WTC11 (cell line): ENCODE data around the gene USH2A. TPM values are rescaled to one million over a fixed set of nuclear protein-coding genes. Genes with fewer than 3 reads are reported as not detected.

Experiments used
- ATAC-seq: fragments of 200-7000 bp; cut with Tn5 transposase; 2 replicates; pipeline ENCODE4 v1.10.0; 2021; ENCODE audit warnings: mild to moderate bottlenecking, moderate library complexity
- CTCF ChIA-PET: fragments of 300-600 bp; sonication (Branson Sonifier 250); formaldehyde crosslinking; loops from one replicate; lab custom pipeline; 2021; ENCODE audit warnings: antibody characterized with exemption; lab: Charles Lee
- POLR2A ChIA-PET: fragments of 350-600 bp; sonication (Branson Sonifier 250); formaldehyde crosslinking; loops from one replicate; lab custom pipeline; 2021; ENCODE audit warnings: antibody characterized with exemption; lab: Charles Lee
- DNase-seq: peaks from one replicate; pipeline ENCODE4 v3.0.0; 2021; ENCODE audit warnings: low spot score
- H3K27ac Mint-ChIP-seq: 2 replicates; pipeline ENCODE4 v1.8.0; 2021; ENCODE audit warnings: mixed read lengths
- H3K27me3 Mint-ChIP-seq: 2 replicates; pipeline ENCODE4 v1.8.0; 2021; ENCODE audit warnings: low read depth, mild to moderate bottlenecking, moderate library complexity, mixed read lengths
- H3K36me3 Mint-ChIP-seq: 2 replicates; pipeline ENCODE4 v1.8.0; 2021; ENCODE audit warnings: mixed read lengths
- H3K4me1 Mint-ChIP-seq: 2 replicates; pipeline ENCODE4 v1.8.0; 2022; ENCODE audit warnings: mixed read lengths
- H3K4me3 Mint-ChIP-seq: 2 replicates; pipeline ENCODE4 v1.8.0; 2021; ENCODE audit warnings: mild to moderate bottlenecking, moderate library complexity, mixed read lengths
- H3K9me3 Mint-ChIP-seq: 2 replicates; pipeline ENCODE4 v1.8.0; 2021; ENCODE audit warnings: mixed read lengths
- ATF2 ChIP-seq: sonication (generic); formaldehyde crosslinking; IDR thresholded peaks from 2 replicates; pipeline ENCODE4 v1.8.1; 2022; ENCODE audit warnings: low read depth, missing genetic modification reagents, borderline replicate concordance
- CBFB ChIP-seq: sonication (generic); formaldehyde crosslinking; IDR thresholded peaks from 2 replicates; pipeline ENCODE4 v1.8.1; 2022; ENCODE audit warnings: mild to moderate bottlenecking, low read depth, missing genetic modification reagents
- CDX4 ChIP-seq: fragments of 250-450 bp; sonication (Bioruptor Pico); IDR thresholded peaks from 2 replicates; pipeline ENCODE4 v1.9.0; 2021; ENCODE audit warnings: moderate library complexity, mild to moderate bottlenecking, inconsistent platforms, borderline replicate concordance
- CREM ChIP-seq: sonication (generic); formaldehyde crosslinking; IDR thresholded peaks from 2 replicates; pipeline ENCODE4 v1.8.1; 2022; ENCODE audit warnings: mild to moderate bottlenecking, missing genetic modification reagents, moderate library complexity
- ETV6 ChIP-seq: sonication (generic); formaldehyde crosslinking; IDR thresholded peaks from 2 replicates; pipeline ENCODE4 v1.8.1; 2022; ENCODE audit warnings: mild to moderate bottlenecking, missing genetic modification reagents
- FOXJ3 ChIP-seq: sonication (generic); formaldehyde crosslinking; IDR thresholded peaks from 2 replicates; pipeline ENCODE4 v1.9.0; 2021; ENCODE audit warnings: missing genetic modification reagents, mild to moderate bottlenecking, borderline replicate concordance
- GRHL2 ChIP-seq: fragments of 250-450 bp; sonication (Bioruptor Pico); IDR thresholded peaks from 2 replicates; pipeline ENCODE4 v1.8.0; 2022; ENCODE audit warnings: mild to moderate bottlenecking, moderate library complexity; ENCODE audit not compliant: insufficient replicate concordance, severe bottlenecking
- HMGXB4 ChIP-seq: sonication (generic); formaldehyde crosslinking; IDR thresholded peaks from 2 replicates; pipeline ENCODE4 v1.8.1; 2023; ENCODE audit warnings: mild to moderate bottlenecking, moderate library complexity, missing genetic modification reagents
- IRF2 ChIP-seq: sonication (generic); formaldehyde crosslinking; IDR thresholded peaks from 2 replicates; pipeline ENCODE4 v1.8.0; 2022; ENCODE audit warnings: low read depth, missing genetic modification reagents, borderline replicate concordance
- JAZF1 ChIP-seq: fragments of 250-450 bp; sonication (Bioruptor Pico); IDR thresholded peaks from 2 replicates; pipeline ENCODE4 v1.9.0; 2021; ENCODE audit warnings: moderate library complexity, mild to moderate bottlenecking, inconsistent platforms
- MYBL2 ChIP-seq: sonication (generic); formaldehyde crosslinking; IDR thresholded peaks from 2 replicates; pipeline ENCODE4 v1.8.1; 2023; ENCODE audit warnings: mild to moderate bottlenecking, moderate library complexity, missing genetic modification reagents
- STAT6 ChIP-seq: sonication (generic); formaldehyde crosslinking; conservative IDR thresholded peaks from 2 replicates; pipeline ENCODE4 v1.8.1; 2023; ENCODE audit warnings: mild to moderate bottlenecking, low read depth, missing genetic modification reagents, moderate library complexity
- ZNF232 ChIP-seq: sonication (generic); formaldehyde crosslinking; IDR thresholded peaks from 2 replicates; pipeline ENCODE4 v1.8.0; 2022; ENCODE audit warnings: mild to moderate bottlenecking, missing genetic modification reagents
- ZNF416 ChIP-seq: fragments of 250-450 bp; sonication (Bioruptor Pico); IDR thresholded peaks from 2 replicates; pipeline ENCODE4 v1.9.0; 2021; ENCODE audit warnings: mild to moderate bottlenecking, inconsistent platforms
- ZNF532 ChIP-seq: fragments of 250-450 bp; sonication (Bioruptor Pico); IDR thresholded peaks from 2 replicates; pipeline ENCODE4 v1.9.0; 2021; ENCODE audit warnings: mild to moderate bottlenecking, borderline replicate concordance
- total RNA-seq: library from RNA; stranded (reverse); gene quantifications from 3 replicates; pipeline ENCODE4 v1.2.3, GENCODE V29; 2021
- TF ChIP-seq, protein P1 (sequence below): sonication (generic); formaldehyde crosslinking; IDR thresholded peaks from 2 replicates; pipeline ENCODE4 v1.8.1; 2023; ENCODE audit warnings: mild to moderate bottlenecking, missing genetic modification reagents, borderline replicate concordance
- TF ChIP-seq, protein P2 (sequence below): sonication (generic); formaldehyde crosslinking; IDR thresholded peaks from 2 replicates; pipeline ENCODE4 v1.8.0; 2022; ENCODE audit warnings: mild to moderate bottlenecking, missing genetic modification reagents
- TF ChIP-seq, protein P3 (sequence below): sonication (generic); formaldehyde crosslinking; IDR thresholded peaks from 2 replicates; pipeline ENCODE4 v1.8.1; 2023; ENCODE audit warnings: mild to moderate bottlenecking, missing genetic modification reagents, moderate library complexity

Gene USH2A
- total RNA-seq, 1 experiment from 2014 or later = 0.37 TPM

- TF ChIP-seq, protein P1, sequence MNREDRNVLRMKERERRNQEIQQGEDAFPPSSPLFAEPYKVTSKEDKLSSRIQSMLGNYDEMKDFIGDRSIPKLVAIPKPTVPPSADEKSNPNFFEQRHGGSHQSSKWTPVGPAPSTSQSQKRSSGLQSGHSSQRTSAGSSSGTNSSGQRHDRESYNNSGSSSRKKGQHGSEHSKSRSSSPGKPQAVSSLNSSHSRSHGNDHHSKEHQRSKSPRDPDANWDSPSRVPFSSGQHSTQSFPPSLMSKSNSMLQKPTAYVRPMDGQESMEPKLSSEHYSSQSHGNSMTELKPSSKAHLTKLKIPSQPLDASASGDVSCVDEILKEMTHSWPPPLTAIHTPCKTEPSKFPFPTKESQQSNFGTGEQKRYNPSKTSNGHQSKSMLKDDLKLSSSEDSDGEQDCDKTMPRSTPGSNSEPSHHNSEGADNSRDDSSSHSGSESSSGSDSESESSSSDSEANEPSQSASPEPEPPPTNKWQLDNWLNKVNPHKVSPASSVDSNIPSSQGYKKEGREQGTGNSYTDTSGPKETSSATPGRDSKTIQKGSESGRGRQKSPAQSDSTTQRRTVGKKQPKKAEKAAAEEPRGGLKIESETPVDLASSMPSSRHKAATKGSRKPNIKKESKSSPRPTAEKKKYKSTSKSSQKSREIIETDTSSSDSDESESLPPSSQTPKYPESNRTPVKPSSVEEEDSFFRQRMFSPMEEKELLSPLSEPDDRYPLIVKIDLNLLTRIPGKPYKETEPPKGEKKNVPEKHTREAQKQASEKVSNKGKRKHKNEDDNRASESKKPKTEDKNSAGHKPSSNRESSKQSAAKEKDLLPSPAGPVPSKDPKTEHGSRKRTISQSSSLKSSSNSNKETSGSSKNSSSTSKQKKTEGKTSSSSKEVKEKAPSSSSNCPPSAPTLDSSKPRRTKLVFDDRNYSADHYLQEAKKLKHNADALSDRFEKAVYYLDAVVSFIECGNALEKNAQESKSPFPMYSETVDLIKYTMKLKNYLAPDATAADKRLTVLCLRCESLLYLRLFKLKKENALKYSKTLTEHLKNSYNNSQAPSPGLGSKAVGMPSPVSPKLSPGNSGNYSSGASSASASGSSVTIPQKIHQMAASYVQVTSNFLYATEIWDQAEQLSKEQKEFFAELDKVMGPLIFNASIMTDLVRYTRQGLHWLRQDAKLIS = no peak
- TF ChIP-seq HMGXB4 (CRISPR knock-in tag) (no peak), ETV6 (CRISPR knock-in tag) (no peak), IRF2 (CRISPR knock-in tag) (no peak)
- TF ChIP-seq, all 79 proteins: peak for 0
Measured at GRCh38 chr1:216051071-216051470, 372.2 kb downstream of the USH2A start (continued).

- no peaks in the 10 kb centered on the region for H3K27me3 Mint-ChIP-seq
- ATAC-seq (no peak), DNase-seq (no peak)
- H3K27ac Mint-ChIP-seq = no peak overlapping the region
- peaks cover 15% of the 10 kb centered on the region for H3K4me1 Mint-ChIP-seq
- POLR2A ChIA-PET = no interaction called here
- H3K36me3 Mint-ChIP-seq = no peaks in the 10 kb centered on the region
- H3K9me3 Mint-ChIP-seq = peaks cover 3% of the 10 kb centered on the region; the same call in 1 of the 2 replicates
- TF ChIP-seq ZNF532 = no peak
- TF ChIP-seq ATF2 (CRISPR knock-in tag) = no peak
- TF ChIP-seq ZNF416 (CRISPR knock-in tag) = no peak
- no peak for TF ChIP-seq CDX4
- TF ChIP-seq ZNF232 (CRISPR knock-in tag) = no peak
- no peak for TF ChIP-seq CREM (CRISPR knock-in tag)
- no peak for TF ChIP-seq GRHL2
- no peak for TF ChIP-seq CBFB (CRISPR knock-in tag)
- TF ChIP-seq, protein P2, sequence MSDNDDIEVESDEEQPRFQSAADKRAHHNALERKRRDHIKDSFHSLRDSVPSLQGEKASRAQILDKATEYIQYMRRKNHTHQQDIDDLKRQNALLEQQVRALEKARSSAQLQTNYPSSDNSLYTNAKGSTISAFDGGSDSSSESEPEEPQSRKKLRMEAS = no peak
- TF ChIP-seq, protein P3, sequence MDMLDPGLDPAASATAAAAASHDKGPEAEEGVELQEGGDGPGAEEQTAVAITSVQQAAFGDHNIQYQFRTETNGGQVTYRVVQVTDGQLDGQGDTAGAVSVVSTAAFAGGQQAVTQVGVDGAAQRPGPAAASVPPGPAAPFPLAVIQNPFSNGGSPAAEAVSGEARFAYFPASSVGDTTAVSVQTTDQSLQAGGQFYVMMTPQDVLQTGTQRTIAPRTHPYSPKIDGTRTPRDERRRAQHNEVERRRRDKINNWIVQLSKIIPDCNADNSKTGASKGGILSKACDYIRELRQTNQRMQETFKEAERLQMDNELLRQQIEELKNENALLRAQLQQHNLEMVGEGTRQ (CRISPR knock-in tag) = no peak
- no peak for TF ChIP-seq JAZF1 (CRISPR knock-in tag)
- TF ChIP-seq STAT6 = no peak
- TF ChIP-seq MYBL2 (CRISPR knock-in tag) = no peak
- no peak for TF ChIP-seq FOXJ3
- TF ChIP-seq, all 79 proteins: peak for 0
- no peak overlapping the region for H3K4me3 Mint-ChIP-seq
- CTCF ChIA-PET = no interaction called here
Measured at GRCh38 chr1:216049741-216050430, 373.4 kb downstream of the USH2A start.
